ENCODE results near the gene RCSD1.
"Not testable (repeated sequence)": the region's sequence is repeated elsewhere in the genome, so short reads cannot be mapped to it uniquely, and the experiment has no call there.

The RCSD1 gene

DNA sequence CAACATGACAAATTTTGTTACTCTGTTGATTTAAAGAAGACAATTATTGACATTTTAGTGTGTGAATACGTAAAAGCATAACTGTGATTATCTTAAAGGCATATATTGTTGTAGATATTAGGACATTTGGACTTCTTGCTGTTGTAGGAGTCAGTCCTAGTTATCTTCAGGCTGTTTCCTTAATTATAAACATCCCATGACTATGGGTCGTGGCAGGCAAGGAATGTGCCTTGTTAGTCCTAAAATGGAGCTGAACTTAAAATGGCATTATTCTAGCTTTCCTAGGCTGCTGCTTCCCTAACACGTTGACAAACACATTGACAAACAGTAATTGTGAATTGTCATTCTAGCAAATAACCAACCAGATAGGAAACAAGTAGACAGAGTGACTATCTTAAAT, 87.3 kb downstream of the RCSD1 start:
- no peak for DNase-seq (ENCODE audit: low spot score)

DNA sequence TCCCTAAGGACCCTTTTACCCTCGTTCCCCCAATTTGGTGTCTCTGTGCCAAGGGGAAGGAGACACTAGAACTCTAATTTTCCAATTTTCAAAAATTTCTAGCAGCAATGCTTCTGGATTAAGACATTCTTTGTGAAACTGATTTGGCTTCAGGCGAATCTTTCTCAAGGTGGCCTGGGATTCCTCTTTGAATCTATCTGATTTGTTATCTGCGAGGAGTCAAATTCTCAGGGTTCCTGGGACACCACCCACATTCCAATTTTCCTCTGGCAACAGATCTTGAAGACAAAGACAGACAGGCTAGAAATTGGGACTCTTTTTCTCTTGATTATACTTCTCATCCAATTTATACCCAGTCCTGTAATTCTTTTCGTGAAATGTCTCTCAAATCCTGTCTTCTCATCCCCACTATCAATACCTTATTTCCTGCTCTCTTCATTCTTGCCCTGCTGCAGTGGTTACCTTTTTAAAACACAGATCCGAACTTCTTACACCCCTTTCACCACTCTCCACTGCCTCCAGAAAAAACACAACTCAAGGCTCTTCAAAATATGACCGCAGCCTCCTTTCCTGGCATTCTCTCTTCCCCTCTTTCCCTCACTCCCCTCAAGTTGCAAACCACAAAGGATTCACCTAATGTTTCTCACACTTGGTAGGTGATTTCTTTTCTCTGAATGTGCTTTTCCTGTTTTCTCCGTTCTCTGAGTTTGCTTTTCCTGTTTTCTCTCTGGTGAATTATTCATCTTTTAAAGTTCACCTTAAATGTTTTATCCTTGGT, 89.1 kb downstream of the RCSD1 start:
- DNase-seq (ENCODE audit: low spot score): no peak

DNA sequence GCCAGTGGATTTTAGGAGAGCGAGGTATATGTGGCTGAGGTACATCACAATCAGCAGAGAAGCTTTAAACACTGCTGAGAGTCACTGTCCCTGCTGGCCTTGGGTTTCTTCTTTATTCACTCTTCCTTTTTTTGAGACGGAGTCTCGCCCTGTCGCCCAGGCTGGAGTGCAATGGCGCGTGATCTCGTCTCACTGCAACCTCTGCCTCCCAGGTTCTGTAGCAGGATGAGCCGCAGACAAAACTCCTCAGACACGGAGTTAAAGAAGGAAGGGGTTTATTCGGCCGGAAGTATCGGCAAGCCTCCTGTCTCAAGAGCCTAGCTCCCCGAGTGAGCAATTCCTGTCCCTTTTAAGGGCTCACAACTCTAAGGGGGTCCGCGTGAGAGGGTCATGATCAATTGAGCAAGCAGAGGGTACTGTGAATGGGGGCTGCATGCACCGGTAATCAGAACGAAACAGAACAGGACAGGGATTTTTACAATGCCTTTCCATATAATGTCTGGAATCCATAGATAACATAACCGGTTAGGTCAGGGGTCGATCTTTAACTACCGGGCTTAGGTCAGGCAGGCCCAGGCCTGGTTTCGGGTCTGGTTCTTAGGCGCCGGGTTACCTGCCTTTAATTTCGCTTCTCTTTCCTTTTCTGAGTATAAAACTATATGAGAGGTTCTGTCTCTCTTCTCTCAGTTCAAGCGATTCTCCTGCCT, 89.8 kb downstream of the RCSD1 start:
- not testable (repeated sequence) for DNase-seq (ENCODE audit: low spot score)

DNA sequence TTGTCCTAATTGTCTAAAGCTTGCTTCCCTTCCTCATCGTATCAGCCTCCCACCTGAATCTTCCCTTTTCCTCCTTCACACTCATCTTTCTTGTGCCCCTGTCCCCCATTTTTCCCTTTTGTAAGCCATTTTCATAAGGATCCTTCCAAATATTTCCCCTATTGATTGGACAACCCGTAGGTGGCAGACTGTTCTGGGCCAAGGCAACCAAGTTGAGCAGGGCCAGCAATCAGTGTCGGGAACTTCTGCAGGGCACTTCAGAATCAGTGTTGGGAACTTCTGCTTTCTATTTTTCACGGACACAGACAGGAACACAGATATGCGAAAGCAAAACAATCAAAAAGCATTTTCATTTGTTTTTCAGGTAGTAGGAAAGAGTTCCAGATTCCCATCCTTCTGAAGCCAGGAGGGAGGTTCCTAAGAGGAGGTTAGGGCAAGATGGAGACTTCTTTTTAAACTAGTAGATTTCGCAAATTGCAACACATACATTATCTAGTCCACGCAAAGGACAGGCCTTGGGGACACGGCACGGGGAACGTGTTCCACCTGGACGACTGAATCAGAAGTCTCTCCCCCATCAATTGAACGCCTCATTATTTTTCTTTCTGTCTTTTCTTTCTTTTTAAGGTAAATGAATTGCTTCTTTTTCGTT, 91.1 kb downstream of the RCSD1 start:
- peak; percentile 60 for DNase-seq (ENCODE audit: low spot score)

DNA sequence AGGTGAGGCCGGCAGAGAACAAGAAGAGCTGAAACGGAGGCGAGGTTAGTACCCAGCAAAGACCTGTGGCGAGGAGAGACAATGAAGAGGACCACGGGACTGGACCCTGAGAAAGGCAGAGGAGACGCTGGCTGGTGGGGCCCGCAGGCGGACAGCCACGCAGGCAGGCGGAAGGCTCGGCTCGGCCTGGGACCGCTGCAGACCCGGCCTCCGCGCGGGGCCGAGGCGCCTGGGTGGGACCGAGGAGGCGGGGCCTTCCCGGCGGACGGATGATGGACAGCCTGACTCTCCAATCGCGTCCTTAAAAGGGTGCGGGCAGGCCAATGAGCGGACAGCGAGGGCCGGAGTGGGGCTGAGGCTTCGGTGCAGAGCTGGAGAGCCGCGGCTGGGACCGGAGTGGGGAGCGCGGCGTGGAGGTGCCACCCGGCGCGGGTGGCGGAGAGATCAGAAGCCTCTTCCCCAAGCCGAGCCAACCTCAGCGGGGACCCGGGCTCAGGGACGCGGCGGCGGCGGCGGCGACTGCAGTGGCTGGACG, 91.7 kb downstream of the RCSD1 start, which contains the start of gene MPZL1:
MPZL1 (plus strand) TSS at position 366 of the 535 bp plus-strand sequence. CDS start 170 bp downstream, outside the sequence.
- peak; percentile 99 for DNase-seq (ENCODE audit: low spot score)

DNA sequence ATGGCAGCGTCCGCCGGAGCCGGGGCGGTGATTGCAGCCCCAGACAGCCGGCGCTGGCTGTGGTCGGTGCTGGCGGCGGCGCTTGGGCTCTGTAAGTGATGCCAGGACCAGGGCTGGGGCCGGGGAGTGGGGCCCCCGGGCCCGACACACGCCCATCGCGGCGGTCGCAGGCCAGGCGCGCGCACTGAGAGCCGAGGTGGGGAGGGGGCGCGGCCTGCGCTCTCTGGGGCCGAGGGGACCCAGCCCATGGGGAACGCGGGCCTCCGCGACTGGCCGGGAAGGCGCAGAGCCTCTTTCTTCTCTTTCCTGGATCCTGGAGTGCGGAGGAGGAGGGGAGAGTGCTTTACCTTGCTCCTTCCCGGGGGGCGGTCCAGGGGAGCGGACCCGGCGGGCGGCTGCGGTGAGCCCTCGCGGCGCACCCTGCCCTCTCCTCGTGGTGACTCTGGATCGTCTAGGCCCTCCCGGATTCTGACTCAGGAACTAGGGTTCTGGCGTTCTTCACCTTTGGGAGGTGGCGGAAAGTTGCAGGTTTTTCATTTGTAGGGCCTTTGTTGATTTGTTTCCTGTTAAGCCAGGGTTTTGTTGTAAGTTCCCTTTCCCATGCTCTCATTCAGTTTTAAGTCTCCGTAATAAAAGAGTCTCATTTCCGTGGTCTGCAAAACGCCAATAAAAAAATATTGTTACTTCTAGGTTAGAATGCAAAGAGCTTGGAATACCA, 92.3 kb downstream of the RCSD1 start:
- peak; percentile 47 for DNase-seq (ENCODE audit: low spot score)

DNA sequence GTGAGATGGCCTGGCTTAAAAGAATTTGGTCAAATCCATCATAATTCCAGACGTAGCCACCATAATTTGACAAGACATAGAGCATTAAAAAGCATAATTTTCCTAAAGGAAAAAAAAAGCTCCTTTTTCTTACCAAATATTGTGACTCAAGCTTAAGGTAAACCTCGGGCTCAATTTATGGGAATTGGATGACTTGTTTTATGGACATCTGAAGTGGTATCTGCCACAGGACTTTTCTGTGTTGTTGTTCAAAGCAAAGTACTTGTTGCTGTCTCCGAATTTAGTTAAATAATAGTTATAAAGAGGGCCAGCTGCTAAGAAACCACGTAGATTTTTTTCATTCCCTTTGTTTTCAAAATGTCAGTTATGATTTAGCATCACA, 92.8 kb downstream of the RCSD1 start:
- no peak for DNase-seq (ENCODE audit: low spot score)

DNA sequence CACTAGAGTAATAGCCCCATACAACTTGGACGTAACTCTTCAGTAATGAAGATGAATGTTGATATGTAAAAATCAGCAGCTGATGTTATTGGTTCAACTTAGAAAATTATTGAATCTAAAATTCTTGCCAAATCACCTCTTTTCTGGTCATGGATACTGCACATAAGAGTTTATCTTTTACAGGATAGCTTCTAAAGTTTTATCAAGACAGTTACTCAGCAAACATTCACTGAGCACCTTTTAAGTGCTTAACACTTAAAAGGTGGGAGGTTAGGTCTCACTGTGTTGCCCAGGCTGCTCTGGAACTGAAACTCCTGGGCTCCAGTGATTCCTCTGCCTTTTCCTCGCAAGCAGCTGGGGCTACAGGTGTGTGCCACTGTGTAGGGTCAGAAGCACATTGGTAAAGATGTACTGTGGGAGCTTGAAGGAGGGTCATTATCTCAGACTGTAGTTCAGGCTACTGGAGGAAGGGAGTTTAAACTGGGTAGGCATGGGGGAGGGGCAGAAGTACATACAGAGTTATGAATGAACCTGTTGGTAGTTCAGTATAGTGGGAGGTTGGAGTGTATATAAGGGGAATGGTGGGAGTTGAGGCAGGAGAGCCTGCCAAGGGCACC, 93.8 kb downstream of the RCSD1 start:
- no peak for DNase-seq (ENCODE audit: low spot score)

DNA sequence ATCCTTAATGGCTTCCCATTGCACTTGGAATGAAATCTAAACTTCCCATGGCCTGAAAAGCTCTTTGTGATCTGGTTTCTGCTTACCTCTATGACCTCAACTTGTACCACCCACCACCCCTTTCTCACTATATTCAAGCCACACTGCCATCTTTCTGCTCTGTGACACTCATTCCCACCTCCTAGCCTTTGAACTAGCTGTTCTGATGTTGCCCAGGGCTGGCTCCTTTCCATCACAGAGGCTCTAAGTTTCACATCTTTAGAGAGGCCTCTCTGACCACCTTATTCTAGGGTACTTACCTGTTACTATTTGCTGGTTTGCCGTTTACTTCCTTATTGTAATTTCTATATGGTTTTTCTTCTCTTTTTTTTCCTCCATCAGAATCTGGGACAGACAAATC, 96.0 kb downstream of the RCSD1 start:
- no peak for DNase-seq (ENCODE audit: low spot score)

DNA sequence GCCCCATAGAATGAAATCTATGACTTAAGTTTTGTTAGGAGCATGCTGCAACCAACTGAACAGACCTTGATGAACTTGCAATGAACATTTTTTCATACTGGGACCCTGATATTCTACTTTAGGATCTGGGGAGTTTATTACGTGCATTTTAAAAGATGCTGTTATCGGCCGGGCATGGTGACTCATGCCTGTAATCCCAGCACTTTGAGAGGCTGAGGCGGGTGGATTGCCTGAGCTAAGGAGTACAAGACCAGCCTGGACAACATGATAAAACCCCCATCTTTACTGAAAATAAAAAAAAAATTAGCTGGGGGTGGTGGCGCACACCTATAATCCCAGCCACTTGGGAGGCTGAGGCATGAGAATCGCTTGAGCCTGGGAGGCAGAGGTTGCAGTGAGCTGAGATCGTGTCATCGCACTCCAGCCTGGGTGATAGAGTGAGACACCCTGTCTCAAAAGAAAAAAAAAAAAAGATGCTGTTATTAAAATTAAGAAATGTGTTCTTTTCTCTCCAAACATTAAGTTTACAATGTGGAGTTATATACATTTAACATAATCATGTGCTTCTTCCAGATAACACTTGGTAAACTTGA, 98.9 kb downstream of the RCSD1 start:
- no peak for DNase-seq (ENCODE audit: low spot score)

DNA sequence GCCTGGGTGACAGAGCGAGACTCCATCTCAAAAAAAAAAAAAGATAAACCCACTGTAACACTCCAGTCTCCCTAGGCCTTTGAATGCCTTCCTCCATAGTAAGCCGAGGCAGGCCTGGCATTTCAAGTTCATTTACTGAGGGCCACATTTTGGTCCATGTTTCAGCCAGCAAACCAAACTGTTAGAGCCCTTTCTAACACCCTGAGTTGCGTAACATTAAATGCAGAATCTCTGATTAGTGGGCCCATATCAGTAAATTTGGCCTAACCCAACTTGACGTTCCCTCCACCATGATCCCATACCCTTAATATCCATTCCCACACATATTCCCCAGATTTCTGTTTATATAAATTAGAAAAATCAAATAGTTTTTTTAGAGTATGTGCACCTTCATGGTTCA, 104.2 kb downstream of the RCSD1 start:
- no peak for DNase-seq (ENCODE audit: low spot score)

DNA sequence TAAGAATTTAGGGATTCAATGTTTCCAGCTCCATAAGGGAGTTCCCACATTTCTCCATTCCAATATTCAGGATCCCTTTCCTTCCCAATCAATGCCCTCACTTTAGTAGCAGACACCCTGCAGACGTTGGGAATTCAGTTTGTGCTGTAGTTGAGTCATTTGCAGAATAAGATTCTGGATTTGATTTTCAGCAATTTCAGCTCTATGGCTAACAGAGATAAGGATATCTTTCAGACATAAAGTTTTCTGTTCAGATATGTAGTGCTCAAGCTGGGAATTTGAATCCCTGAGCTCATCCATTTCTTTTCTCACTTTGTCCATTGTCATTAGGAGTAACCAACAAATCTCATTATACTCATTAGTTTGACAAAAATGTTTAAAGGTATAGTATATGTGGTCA, 104.8 kb downstream of the RCSD1 start:
- no peak for DNase-seq (ENCODE audit: low spot score)

DNA sequence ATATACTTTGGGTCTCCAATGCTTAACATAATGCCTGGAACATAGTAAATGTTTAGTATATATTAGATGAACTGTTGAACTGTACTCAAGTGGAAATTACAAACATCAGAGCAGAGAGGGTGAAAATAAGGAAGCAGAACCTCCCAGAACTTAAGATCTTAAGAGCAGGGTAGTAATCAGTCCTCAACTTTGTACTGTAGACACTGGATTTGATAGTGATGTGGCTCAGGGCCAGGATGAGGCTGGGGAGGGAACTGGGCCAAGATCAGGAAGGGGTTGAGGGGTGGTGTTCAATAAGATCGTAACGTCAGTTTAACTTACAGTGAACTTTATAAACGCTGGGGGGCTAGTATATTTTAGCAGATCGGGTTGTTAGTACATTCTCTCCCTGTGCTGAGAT, 107.1 kb downstream of the RCSD1 start:
- no peak for DNase-seq (ENCODE audit: low spot score)

DNA sequence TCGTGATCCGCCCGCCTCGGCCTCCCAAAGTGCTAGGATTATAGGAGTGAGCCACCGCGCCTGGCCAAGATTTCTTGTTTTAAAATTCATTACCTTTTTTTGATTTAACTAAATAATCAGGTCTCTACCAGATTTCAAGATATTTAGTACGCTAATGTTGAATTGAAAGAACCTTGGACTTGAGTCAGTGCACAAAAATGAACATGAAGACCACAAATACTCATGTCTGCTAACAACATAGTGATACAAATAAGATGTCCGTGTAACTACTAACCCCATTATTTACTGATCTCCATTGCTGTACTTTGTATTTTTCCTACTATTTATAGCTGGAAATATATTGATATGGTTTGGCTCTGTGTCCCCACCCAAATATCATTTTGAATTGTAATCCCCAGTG, 108.1 kb downstream of the RCSD1 start:
- DNase-seq (ENCODE audit: low spot score): no peak

DNA sequence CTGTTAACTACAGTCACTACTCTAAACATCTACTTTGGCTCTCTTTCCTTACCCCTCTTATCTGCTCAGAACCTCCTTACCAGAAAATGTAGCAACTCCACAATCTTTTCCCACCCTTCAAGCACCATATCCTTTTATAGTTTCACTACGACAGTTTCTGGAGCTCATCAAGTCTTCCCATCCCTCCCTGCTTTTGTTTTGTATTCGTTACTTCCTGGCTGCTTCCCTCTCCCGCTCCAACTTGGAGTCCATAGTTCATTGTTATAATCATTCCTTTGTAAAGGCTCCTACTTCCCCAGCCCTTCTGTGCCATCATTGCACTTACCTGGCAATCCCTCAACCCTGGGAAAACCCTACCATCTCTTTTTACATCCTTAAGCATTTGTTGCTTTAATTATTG, 109.7 kb downstream of the RCSD1 start:
- no peak for DNase-seq (ENCODE audit: low spot score)

DNA sequence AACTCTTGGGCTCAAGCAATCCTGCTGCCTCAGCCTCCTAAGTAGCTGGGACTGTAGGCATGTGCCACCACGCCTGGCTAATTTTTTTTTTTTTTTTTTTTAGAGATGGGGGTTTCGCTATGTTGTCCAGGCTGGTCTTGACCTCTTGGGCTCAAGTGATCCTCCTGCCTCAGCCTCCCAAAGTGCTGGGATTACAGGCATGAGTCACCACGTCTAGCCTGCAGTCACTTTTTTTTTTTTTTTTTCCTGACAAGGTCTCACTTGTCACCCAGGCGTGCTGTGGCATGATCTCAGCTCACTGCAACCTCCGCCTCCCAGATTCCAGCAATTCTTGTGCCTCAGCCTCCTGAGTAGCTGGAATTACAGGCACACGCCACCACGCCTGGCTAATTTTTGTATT, 111.1 kb downstream of the RCSD1 start:
- not testable (repeated sequence) for DNase-seq (ENCODE audit: low spot score)

DNA sequence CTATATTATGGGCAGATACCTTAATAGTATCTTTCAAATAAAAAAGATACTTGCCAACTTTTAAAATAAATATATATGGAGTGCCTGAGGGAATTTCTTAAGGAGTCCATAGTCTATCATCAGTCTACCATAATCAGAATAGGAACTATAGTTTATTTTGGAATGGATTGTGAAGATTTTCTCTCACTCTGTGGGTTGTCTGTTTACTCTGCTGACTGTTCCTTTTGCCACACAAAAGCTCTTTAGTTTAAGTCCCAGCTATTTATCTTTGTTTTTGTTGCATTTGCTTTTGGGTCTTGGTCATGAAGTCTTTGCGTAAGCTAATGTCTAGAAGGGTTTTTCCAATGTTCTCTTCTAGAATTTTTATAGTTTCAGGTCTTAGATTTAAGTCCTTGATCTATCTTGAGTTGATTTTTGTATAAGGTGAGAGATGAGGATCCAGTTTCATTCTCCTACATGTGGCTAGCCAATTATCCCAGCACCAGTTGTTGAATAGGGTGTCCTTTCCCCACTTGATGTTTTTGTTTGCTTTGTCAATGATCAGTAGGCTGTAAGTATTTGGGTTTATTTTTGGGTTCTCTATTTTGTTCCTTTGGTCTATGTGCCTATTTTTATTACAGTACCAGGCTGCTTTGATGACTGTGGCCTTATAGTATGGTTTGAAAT, 112.5 kb downstream of the RCSD1 start:
- not testable (repeated sequence) for DNase-seq (ENCODE audit: low spot score)

DNA sequence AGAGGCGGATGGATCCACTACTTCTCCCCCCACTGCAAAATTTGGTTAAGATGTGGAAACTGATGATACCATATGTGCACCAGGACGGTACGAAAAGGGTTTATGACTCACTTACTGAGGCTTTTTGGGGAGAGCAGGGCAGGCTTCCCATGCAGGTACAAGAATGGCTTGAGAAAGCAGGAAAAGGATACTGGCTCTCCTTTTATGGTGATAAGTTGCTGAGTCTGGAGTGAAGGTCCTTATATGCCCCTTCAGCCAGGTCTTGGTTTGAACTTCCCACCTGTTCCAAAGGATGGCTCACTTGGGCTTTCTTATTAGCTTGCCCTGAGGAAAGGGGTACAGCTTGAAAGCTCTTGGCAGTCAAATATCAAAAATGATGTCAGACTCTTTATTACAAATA, 114.9 kb downstream of the RCSD1 start:
- no peak for DNase-seq (ENCODE audit: low spot score)

DNA sequence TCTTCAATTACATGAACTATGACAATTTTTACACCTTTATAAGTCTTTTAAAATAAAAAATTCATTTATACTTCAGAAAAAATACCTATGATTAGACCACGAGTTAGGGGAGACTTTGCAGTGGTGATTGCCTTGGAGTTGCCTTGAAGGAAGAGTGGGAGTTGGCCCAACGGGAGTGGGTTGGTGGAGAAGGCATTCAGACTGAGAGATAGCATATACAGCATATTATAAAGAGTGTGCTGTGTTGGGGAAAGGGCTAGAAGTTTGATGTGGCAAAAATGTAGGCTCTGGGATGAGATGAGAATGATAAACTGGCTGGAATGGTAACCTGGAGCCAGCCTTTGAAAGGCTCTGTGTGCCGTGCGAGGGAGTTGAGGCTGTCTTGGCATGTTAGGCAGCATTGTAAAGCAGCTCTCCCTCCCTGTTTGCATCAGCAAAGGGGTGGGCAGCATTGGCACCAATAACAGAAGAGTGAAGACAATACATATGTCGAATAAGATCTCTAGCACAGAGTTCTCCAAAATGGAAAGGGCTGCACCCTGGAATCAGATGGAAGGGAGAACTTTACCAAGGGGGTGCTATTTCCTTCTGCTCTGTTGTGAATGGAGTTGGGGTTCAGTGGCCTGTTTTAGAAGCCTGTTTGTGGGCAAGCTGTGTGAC, 116.1 kb downstream of the RCSD1 start:
- no peak for DNase-seq (ENCODE audit: low spot score)

DNA sequence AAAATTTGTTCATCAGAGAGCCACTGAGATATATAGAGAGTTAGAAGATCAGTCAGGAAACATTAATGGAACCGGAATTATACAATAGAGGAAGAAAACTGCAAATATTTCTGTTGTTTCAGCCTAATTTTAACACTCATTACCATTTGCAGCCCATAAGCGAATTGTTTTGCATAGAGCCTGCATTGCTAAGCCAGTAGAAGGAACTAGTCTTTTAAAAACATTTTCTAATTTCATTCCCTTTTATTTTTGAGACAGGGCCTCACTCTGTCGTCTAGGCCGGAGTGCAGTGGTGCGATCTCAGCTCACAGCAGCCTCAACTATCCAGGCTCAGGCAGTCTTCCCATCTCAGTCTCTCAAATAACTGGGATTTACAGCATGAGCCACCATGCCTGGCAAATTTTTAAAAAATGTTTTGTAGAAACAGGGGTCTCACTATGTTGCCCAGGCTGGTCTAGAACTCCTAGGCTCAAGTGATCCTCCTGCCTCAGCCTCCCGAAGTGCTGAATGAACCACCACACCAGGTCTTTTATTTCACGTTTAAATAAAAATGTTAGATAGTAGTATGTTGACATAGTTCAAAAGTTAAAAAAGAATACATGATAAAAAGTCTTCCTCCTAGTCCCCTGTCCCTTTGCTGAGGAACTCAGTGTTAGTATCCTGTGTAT, 117.1 kb downstream of the RCSD1 start:
- DNase-seq (ENCODE audit: low spot score): no peak
